GM08714 (cell line): ENCODE results near the gene ADGRL3.
"Not testable (repeated sequence)": the region's sequence is repeated elsewhere in the genome, so short reads cannot be mapped to it uniquely, and the experiment has no call there.

Source experiments
- H3K4me3 ChIP-seq: fragments of 200-500 bp; sonication (Bioruptor generic); 2 replicates; pipeline ENCODE4 v1.5.1; 2014; ENCODE audit warnings: mild to moderate bottlenecking, low read length, inconsistent platforms
- ZNF274 ChIP-seq: IDR thresholded peaks from 2 replicates; pipeline ENCODE4 v1.6.1; 2012; ENCODE audit warnings: mild to moderate bottlenecking, low read depth, low read length

Gene ADGRL3

GRCh38 chr4:61200916-61201526, 895 bp downstream of the ADGRL3 start:
- no peak for TF ChIP-seq ZNF274
- H3K4me3 ChIP-seq = no peak overlapping the region

GRCh38 chr4:61201561-61201960, 1.4 kb downstream of the ADGRL3 start:
- TF ChIP-seq ZNF274 = no peak
- no peak overlapping the region for H3K4me3 ChIP-seq

GRCh38 chr4:61201961-61202637, 2.0 kb downstream of the ADGRL3 start:
- TF ChIP-seq ZNF274 = no peak

GRCh38 chr4:61202638-61203435, 2.7 kb downstream of the ADGRL3 start:
- TF ChIP-seq ZNF274 = no peak
- H3K4me3 ChIP-seq = no peak overlapping the region; the same call in 1 of the 2 replicates

More at GRCh38 chr4:61201961-61202637, 2.0 kb downstream of the ADGRL3 start:
- H3K4me3 ChIP-seq = no peak overlapping the region; the same call in 1 of the 2 replicates

GRCh38 chr4:61203436-61203790, 3.3 kb downstream of the ADGRL3 start:
- H3K4me3 ChIP-seq = no peak overlapping the region
- TF ChIP-seq ZNF274 = no peak

- no peak for TF ChIP-seq ZNF274
- H3K4me3 ChIP-seq = no peak overlapping the region
These were observed 4.4 kb downstream of the ADGRL3 start for GRCh38 chr4:61204353-61205060.

- no peak for TF ChIP-seq ZNF274
These were observed 4.9 kb downstream of the ADGRL3 start for GRCh38 chr4:61205066-61205465.

GRCh38 chr4:61207156-61207555, 7.0 kb downstream of the ADGRL3 start:
- not testable (repeated sequence) for H3K4me3 ChIP-seq

More at GRCh38 chr4:61205066-61205465, 4.9 kb downstream of the ADGRL3 start:
- no peak overlapping the region for H3K4me3 ChIP-seq

GRCh38 chr4:61210186-61210939, 10.2 kb downstream of the ADGRL3 start:
- no peak overlapping the region for H3K4me3 ChIP-seq
- TF ChIP-seq ZNF274 = no peak

- TF ChIP-seq ZNF274 = no peak
- H3K4me3 ChIP-seq = no peak overlapping the region
These were observed 11.7 kb downstream of the ADGRL3 start for GRCh38 chr4:61211781-61212180.

- no peak for TF ChIP-seq ZNF274
These were observed 12.7 kb downstream of the ADGRL3 start for GRCh38 chr4:61212788-61213187.

GRCh38 chr4:61214680-61215079, 14.6 kb downstream of the ADGRL3 start:
- no peak for TF ChIP-seq ZNF274
- no peak overlapping the region for H3K4me3 ChIP-seq

More at GRCh38 chr4:61212788-61213187, 12.7 kb downstream of the ADGRL3 start:
- H3K4me3 ChIP-seq = no peak overlapping the region

GRCh38 chr4:61217222-61217621, 17.1 kb downstream of the ADGRL3 start:
- H3K4me3 ChIP-seq = no peak overlapping the region
- TF ChIP-seq ZNF274 = no peak

- no peak for TF ChIP-seq ZNF274
- H3K4me3 ChIP-seq = no peak overlapping the region
These were observed 20.4 kb downstream of the ADGRL3 start for GRCh38 chr4:61220556-61220955.
